Panc1 (cell line): ENCODE results near the gene TMEM108.

ENCODE experiments used
- POLR2AphosphoS5 ChIP-seq: IDR thresholded peaks from 2 replicates; pipeline ENCODE4 v1.6.1; 2012; ENCODE audit warnings: mild to moderate bottlenecking, low read depth, low read length, moderate library complexity
- SIN3A ChIP-seq: IDR thresholded peaks from 2 replicates; pipeline ENCODE4 v1.6.1; 2012; ENCODE audit warnings: low read depth, mild to moderate bottlenecking, low read length, moderate library complexity, borderline replicate concordance; ENCODE audit not compliant: insufficient read depth
- TCF7L2 ChIP-seq: IDR thresholded peaks from 2 replicates; pipeline ENCODE4 v1.6.1; 2011; ENCODE audit warnings: mild to moderate bottlenecking, low read depth, low read length, inconsistent platforms
- TF ChIP-seq, protein P1 (sequence below): fragments of 450-650 bp; IDR thresholded peaks from 2 replicates; pipeline ENCODE4 v1.5.1; 2017; ENCODE audit warnings: mild to moderate bottlenecking
- TF ChIP-seq, protein P2 (sequence below), 2 experiments: IDR thresholded peaks; 2 replicates each; pipeline ENCODE4 v1.6.1; 2011 to 2012; ENCODE audit warnings: low read depth in 2 of 2, control low read depth in 1 of 2, low read length in 1 of 2, mild to moderate bottlenecking in 1 of 2, moderate library complexity in 1 of 2; ENCODE audit not compliant: insufficient read depth in 1 of 2

DNA sequence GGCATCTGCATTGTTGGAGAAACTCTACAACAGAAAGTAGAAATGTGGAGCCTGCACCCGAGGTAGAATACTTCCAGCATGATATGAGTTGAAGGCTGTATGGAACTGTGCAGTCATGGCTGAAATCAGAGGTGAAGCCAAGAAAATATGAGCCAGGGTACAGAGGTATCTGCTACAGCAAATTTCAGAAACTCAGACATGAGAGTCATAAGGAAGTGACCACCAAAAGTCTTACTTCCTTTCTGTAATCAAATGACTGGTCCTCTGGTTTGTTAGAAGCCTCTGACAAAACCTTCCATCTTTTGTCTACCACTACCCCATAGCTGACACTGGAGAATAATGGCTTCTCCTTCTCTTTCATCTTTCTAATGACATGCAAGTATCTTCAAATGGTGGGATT, 159.4 kb downstream of the TMEM108 start:
- TF ChIP-seq, protein P1, sequence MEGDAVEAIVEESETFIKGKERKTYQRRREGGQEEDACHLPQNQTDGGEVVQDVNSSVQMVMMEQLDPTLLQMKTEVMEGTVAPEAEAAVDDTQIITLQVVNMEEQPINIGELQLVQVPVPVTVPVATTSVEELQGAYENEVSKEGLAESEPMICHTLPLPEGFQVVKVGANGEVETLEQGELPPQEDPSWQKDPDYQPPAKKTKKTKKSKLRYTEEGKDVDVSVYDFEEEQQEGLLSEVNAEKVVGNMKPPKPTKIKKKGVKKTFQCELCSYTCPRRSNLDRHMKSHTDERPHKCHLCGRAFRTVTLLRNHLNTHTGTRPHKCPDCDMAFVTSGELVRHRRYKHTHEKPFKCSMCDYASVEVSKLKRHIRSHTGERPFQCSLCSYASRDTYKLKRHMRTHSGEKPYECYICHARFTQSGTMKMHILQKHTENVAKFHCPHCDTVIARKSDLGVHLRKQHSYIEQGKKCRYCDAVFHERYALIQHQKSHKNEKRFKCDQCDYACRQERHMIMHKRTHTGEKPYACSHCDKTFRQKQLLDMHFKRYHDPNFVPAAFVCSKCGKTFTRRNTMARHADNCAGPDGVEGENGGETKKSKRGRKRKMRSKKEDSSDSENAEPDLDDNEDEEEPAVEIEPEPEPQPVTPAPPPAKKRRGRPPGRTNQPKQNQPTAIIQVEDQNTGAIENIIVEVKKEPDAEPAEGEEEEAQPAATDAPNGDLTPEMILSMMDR = no peak
- TF ChIP-seq POLR2AphosphoS5 (no peak), SIN3A (no peak), TCF7L2 (no peak)
- TF ChIP-seq, protein P2, sequence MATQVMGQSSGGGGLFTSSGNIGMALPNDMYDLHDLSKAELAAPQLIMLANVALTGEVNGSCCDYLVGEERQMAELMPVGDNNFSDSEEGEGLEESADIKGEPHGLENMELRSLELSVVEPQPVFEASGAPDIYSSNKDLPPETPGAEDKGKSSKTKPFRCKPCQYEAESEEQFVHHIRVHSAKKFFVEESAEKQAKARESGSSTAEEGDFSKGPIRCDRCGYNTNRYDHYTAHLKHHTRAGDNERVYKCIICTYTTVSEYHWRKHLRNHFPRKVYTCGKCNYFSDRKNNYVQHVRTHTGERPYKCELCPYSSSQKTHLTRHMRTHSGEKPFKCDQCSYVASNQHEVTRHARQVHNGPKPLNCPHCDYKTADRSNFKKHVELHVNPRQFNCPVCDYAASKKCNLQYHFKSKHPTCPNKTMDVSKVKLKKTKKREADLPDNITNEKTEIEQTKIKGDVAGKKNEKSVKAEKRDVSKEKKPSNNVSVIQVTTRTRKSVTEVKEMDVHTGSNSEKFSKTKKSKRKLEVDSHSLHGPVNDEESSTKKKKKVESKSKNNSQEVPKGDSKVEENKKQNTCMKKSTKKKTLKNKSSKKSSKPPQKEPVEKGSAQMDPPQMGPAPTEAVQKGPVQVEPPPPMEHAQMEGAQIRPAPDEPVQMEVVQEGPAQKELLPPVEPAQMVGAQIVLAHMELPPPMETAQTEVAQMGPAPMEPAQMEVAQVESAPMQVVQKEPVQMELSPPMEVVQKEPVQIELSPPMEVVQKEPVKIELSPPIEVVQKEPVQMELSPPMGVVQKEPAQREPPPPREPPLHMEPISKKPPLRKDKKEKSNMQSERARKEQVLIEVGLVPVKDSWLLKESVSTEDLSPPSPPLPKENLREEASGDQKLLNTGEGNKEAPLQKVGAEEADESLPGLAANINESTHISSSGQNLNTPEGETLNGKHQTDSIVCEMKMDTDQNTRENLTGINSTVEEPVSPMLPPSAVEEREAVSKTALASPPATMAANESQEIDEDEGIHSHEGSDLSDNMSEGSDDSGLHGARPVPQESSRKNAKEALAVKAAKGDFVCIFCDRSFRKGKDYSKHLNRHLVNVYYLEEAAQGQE (IDR thresholded peaks at IDR 0.05; ENCODE audit: insufficient read depth in 1 of 2, low read depth in 2 of 2, low read length in 1 of 2) = no peak
